PC-9 (cell line): ENCODE results near the gene KIAA1217.

Source experiments
- CTCF ChIP-seq: fragments of 200-600 bp; sonication (generic); conservative IDR thresholded peaks from 2 replicates; pipeline ENCODE4 v1.6.1; 2017; ENCODE audit warnings: mixed run types, antibody characterized with exemption, mild to moderate bottlenecking, moderate library complexity
- EZH2 ChIP-seq: fragments of 200-600 bp; sonication (generic); IDR thresholded peaks from 2 replicates; pipeline ENCODE4 v1.8.0; 2017; ENCODE audit warnings: antibody characterized with exemption, low read depth

GRCh38 chr10:24590697-24591457 lies 381.9 kb downstream of the KIAA1217 start:
- TF ChIP-seq CTCF (no peak), EZH2 (no peak)
